NAMALWA (cell line): ENCODE results near the gene SLC13A2.

Experiments
- DNase-seq: peaks from one replicate; pipeline ENCODE4 v3.0.0-alpha.2; 2015; ENCODE audit warnings: low spot score

The SLC13A2 gene

DNA sequence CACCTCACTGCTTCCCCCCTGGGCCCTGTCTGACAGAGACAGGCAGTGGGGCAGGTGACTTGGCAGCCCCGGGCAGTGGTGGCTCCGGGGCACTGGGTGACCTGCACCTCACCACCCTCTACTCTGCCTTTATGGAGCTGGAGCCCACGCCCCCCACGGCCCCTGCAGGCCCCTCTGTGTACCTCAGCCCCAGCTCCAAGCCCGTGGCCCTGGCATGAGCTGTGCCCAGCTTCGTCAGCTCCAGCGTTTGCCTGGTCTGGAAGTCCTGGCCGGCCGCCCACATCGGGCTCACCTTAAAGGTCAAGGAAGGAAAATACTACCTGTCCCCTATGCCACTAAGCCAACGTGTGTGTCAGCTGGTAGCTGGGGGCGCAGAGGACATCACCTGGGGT is 63.8 kb downstream of the SLC13A2 start:
- no peak for DNase-seq

DNA sequence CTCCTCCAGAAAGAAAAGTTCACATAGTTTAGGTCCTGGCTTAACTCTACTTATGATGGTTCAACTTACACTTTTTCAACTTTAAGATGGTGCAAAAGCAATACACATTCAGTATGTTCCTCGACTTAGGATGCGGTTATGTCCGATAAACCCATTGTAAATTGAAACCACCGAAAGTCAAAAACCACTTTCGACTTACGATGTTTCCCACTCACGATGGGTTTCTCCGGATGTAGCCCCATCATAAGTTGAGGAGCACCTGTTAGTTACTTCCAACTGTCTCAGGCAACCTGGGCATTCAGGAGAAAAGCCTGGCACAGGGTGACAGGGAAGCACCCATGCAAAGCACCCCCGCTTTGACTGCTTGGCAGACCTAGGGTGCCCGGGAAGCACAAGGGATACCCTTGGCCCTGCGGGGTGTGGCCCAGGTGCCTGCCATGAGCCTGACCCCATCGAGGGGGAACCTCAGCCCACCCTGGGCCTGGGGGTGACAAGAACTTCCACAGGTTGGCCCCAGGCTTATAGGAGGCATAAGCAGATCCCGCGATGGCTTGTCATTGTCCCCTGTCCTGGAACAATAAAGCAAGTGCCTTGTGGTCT is 65.0 kb downstream of the SLC13A2 start:
- no peak for DNase-seq

DNA sequence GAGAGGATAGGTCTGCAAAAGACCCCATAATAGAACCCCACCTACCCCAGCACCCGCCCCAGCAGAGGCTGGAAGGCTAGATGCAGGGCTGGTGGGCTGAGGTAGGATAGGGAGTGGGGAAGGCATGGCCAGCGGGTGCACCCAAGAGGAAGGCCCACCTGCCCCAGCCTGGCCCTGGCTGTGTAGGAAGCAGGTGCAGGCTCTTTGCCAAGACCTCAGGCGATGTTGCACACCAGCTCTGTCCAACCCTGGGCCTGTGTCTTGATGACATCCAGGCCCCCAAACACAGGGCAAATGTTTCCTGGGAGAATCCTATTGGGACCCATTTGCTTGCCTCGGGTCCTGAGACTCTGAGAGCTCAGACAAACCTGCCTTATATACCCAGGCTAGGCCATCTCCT is 66.8 kb downstream of the SLC13A2 start:
- DNase-seq = no peak

DNA sequence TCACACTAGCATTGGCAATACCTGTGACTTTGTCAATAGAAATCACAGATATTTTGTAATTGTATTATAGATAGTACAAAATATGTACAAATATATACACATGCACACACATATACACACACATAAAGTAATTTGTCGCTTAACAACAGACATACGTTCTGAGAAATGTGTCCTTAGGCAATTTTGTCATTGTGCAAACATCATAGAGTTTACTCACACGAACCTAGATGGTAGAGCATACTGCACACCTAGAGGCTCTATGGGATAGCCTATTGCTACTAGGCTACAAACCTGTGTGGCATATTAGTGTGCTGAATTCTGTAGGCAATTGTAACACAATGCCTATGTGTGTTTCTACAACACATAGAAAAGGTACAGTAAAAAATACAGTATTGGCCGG is 68.0 kb downstream of the SLC13A2 start:
- DNase-seq = no peak

DNA sequence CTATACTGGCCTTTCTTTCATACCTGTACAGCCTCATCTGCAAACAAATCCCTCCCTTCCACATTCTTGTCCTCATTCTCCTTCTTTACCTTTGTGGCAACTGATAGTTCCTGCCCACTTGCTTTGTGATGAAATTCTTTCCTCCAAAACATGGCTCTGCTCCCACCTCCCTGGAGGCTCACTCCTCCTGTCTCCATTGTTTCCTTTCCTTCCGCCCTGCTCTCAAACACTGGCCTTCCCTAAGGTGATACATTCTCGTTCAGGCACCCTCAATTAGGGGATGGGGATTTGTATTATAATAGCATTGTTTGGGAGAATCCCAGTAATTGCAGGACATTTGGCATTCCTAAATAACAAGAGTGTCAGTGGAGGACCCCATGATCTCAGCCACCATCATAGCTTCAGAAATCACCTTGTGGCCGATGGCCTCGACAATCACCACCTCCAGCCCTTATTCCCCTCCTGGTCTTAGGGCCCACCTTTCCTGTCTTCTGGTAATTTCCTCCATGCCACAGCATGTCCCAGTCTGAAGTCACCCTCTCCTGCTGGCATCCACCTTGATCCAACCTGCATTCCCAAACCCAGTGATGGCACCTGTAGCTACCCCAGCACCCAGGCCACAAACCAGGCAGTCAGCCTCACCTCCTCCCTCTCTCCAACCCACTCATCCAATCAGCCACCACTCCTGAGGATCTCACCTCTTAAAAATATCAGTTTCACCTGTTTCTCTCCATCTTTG is 71.1 kb downstream of the SLC13A2 start:
- no peak for DNase-seq

DNA sequence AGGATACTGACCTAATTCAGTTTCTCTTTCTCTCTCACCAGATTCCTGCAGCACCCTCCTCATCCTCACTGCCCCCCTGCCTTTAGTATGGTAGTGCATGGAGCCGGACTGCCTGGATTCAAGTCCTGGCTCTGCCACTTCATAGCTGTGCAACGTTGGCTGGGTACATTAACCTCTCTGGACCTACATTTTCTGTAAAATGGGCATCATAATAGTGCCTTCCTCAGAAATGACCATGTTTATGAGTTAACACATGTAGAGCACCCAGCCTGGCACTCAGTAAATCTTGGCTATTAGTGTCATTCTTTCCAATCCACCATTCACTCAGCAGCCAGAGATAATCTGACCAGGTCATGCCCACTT is 71.7 kb downstream of the SLC13A2 start:
- no peak for DNase-seq

DNA sequence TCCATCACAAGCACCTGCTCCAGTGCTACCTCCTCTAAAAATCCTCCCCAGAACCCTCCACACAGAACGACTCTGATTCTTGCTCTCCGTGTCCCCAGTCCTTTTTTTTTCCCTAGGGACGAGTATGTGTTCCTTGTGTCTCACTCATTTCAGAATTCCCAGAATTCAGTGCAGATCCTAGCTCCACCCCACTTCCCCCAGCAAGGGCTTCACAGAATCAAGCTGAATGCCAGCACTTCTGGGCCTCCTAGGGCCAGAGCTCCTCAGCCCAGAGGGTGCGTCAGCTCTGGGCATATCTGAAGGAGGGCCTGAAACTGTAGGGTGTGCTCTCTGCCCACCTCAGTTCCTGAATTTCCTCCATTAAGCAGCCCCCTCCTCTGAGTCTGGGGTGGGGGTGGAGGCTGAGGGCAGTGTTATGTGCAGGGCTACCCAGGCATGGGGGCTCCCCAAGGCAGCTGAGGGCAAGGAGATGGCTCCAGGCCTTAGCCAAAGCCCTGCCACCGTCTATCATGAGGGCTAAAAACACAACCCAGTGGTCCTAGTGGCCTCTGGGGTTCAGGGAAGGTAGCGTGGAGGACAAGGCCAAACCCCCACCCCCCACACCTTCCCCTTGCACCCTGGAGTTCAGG is 72.5 kb downstream of the SLC13A2 start:
- DNase-seq = no peak

DNA sequence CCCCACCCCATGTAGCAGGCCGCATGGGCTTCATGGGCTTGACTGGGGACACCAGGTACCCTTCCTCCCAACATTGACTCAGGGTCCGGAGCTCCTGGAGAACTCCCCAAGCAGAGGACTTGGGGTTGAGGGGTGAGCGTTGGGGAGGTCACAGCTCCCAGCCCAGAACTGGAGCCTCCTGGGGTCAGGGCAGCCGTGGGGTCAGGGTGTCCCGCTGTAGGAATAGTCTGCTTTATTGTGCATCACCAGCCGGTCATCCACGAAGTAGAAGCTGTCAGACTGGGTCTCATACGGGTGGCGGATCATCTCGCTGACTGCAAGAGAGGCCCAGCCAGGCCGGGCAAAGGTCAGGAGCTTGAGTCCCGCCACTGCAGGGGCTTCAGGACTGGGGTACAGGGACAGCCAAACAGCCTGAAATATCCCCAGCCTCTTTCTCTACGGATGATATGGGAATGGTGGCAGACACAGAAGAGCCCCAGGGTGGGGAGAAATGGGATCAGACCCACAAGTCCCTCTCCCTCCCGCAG is 73.7 kb downstream of the SLC13A2 start:
- no peak for DNase-seq
